Choroid plexus epithelial cell (primary cell): ENCODE results near the gene BLMH.

Source experiments
- DNase-seq: peaks from one replicate; pipeline ENCODE4 v3.0.0-alpha.2; 2010; ENCODE audit warnings: low read depth
- H3K4me3 ChIP-seq: 2 replicates; pipeline ENCODE4 v1.5.1; 2011; ENCODE audit warnings: low read depth, mild to moderate bottlenecking, control low read depth, low read length, moderate library complexity
- CTCF ChIP-seq: conservative IDR thresholded peaks from 2 replicates; pipeline ENCODE4 v1.5.1; 2011; ENCODE audit warnings: low read depth, mild to moderate bottlenecking, control low read depth, inconsistent platforms, low read length, moderate library complexity

Gene BLMH

DNA sequence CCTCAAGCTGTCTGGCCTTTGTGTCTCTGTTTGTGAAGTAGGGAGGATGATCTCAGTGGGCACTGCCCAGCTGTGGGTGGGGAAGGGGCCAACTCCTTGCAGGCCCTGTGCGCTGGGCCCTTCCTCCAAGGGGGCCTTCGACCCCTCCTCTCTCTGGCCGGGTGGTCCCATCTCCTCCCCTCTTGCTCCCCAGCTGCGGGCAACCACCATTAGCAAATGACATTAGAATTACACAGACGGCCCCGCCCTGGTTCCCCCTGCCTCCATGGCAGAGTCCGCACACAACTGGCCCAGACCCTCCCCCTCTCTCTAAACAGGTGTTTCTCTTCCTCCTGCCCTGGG lies 53.8 kb downstream of the BLMH start:
- no peak overlapping the region for H3K4me3 ChIP-seq
- DNase-seq = no peak
- TF ChIP-seq CTCF = no peak

DNA sequence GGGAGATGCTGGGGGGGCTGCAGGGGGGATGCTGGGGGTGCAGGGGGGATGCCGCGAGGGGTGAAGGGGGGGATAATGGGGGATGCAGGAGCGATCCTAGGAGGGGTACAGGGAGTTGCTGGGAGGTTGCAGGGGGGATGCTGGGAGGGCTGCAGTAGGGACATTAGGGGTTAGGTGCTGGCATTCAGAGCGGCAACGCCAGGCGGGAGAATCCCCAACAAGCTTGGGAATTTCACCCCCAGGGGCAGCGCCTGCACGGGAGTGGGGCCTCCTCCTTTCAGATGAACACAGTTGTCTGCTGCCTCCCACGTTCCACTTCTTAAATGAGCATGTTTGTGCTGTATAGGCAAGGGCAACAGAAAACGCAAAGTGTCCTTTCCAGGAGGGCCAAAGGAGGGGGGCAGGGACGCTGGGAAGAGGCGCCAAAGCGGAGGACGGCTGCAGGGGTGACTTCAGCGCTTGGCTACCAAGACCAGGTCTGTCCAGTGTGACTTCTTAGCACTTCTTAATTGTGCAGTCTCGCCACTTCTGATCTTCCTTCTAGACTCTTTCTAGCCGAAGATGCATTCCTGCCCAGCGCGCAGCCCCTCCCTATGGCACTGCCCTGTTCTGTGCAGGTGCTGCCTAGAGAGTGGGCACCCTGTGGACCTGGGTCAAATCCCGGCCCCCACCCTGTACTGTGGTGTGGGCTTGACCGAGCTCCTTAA lies 54.3 kb downstream of the BLMH start:
- no peak overlapping the region for H3K4me3 ChIP-seq
- no peak for DNase-seq
- no peak for TF ChIP-seq CTCF

DNA sequence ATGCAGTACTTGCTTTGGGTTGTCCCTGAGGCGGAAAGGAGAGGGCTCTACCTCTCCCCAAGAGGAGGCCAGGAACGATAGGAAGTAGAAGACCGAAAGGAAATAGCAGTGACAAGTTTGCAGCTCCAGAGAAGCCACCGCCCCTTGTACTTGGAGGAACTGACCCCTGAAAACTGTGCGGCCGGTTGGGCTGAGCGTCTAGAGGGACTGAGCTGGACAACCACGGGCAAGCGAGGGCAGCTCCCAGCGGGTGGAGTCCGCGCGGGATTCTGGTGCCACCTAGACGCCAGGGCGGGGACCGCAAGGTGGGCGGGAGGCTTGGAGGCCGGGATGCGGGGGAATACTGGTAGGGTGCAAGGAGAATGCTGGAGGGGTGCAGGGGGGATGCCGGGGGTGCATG lies 55.0 kb downstream of the BLMH start:
- H3K4me3 ChIP-seq = peak overlapping the region; percentile 32
- DNase-seq = peak; percentile 34
- peak; percentile 50 for TF ChIP-seq CTCF

- no peak overlapping the region for H3K4me3 ChIP-seq
- no peak for DNase-seq
- no peak for TF ChIP-seq CTCF
These were observed 55.5 kb downstream of the BLMH start for GRCh38 chr17:30236297-30236624.

GRCh38 chr17:30235386-30236296 lies 56.1 kb downstream of the BLMH start, which contains the start of gene SLC6A4:
Gene SLC6A4 (minus strand): TSS chr17:30235697. CDS start chr17:30221958, 13,739 bp downstream.
- no peak for DNase-seq
- no peak for TF ChIP-seq CTCF
- peak within 1 kb of the TSS; percentile 49 for H3K4me3 ChIP-seq

GRCh38 chr17:30234964-30235363 lies 56.8 kb downstream of the BLMH start:
- H3K4me3 ChIP-seq = peak overlapping the region; percentile 49
- no peak for TF ChIP-seq CTCF
- no peak for DNase-seq

DNA sequence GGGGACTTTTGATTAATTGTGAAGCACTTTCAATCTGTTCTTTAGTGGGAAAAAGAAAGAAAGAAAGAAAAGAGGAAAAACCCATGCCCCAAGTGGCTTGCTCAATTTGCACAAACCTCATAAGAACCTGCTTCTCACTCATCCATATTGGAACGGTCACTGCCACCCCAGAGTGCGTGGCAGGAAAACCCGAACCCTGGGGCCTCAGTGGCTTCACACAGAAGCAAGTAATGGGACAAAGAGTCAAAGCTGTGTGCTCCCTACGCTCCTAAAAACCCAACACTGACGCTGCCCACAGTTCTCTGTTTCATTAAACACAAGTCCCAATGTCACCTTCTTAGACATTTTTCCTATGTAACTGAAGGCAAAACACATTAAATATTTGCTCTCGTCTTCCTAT lies 57.4 kb downstream of the BLMH start:
- no peak for DNase-seq
- no peak for TF ChIP-seq CTCF
- H3K4me3 ChIP-seq = no peak overlapping the region
